ENCODE data around the gene ERO1A.

The ERO1A gene

DNA sequence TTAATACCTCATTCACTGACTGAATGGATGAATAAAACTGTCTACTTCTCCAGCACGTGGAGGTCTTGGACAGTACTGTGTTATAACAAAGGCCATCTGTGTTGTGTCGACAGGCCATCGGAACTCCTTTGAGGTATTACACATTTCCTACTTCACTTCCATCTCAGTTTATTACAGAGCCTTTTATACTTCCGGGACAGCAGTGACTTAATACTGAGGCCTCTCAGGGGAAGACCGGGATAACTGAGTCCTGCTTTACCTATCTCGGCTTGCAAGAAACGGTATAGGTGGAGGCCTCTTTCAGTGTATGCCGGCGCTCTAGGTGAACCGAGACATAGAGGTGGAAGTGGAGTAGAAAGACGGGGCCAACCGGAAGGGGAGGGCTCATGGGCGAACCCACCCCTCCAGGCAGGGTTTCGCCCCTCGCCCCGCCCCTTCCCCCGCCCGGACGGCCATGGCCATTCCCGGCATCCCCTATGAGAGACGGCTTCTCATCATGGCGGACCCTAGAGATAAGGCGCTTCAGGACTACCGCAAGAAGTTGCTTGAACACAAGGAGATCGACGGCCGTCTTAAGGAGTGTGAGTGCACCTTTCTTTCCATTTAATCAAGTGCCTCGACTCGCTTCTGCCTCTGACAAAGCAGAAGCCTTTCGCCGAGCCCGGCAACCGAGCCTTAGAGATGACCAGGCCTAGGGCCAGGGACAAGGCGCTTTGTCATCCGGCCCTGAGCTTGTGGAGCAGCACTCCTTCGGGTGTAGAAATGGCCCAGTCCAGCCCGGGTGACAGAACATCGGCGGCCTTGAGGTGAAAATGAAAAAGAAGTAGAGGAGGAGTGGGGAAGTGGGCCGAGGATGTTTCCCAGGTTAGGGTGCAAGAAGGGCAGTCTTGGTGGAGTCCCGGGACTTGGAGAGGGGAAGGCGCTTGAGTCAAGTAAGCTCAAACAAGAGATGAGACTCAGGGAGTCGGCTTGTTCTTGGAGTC, 11.7 kb upstream of the ERO1A start, which contains the start of gene PSMC6:
TSS of gene PSMC6 (plus strand) at position 477 of the 983 bp plus-strand sequence. CDS start at position 497, 20 bp downstream.
- peaks cover 45% of the 10 kb centered on the region for H3K4me1 Mint-ChIP-seq (ENCODE audit: low read depth)

DNA sequence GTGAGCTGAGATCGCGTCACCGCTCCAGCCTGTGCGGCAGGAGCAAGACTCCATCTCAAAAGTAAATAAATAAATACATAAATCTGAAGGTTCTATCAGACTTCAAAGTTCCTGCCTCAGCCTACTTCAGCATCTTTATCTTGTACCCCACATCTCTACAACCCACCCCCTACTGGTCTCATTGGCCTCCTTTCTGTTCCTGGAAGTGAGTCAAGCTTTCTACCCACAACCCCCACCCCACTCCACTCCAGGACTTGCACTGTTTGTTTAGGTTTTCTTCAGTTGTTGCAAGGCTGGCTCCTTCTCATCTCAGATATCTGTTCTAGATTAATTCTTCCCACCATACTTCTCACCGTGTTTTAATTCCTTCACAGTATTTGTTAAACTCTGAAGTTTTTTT, 10.9 kb upstream of the ERO1A start:
- no peaks in the 10 kb centered on the region for H3K9me3 Mint-ChIP-seq (ENCODE audit: low read depth)
- peak overlapping the region; percentile 100 for H3K4me3 Mint-ChIP-seq
- H3K27me3 Mint-ChIP-seq, result no peaks in the 10 kb centered on the region
- H3K4me1 Mint-ChIP-seq (ENCODE audit: low read depth), result peaks cover 40% of the 10 kb centered on the region
- peaks cover 5% of the 10 kb centered on the region for H3K36me3 Mint-ChIP-seq
- H3K27ac Mint-ChIP-seq, result peak overlapping the region; percentile 98

More for the DNA sequence above, 11.7 kb upstream of the ERO1A start, which contains the start of gene PSMC6:
- H3K4me3 Mint-ChIP-seq, result peak within 1 kb of the TSS; percentile 100
- H3K27me3 Mint-ChIP-seq, result no peaks in the 10 kb centered on the region
- H3K9me3 Mint-ChIP-seq (ENCODE audit: low read depth), result no peaks in the 10 kb centered on the region
- peak within 1 kb of the TSS; percentile 98 for H3K27ac Mint-ChIP-seq
- H3K36me3 Mint-ChIP-seq, result peaks cover 5% of the 10 kb centered on the region

GRCh38 chr14:52703664-52704063, 8.3 kb upstream of the ERO1A start:
- Mint-ChIP-seq H3K9me3 (ENCODE audit: low read depth) (no peaks in the 10 kb centered on the region), H3K27ac (no peak overlapping the region), H3K27me3 (no peaks in the 10 kb centered on the region), H3K36me3 (peaks cover 3% of the 10 kb centered on the region), H3K4me1 (ENCODE audit: low read depth) (peaks cover 22% of the 10 kb centered on the region), H3K4me3 (no peak overlapping the region)

GRCh38 chr14:52703225-52703624, 7.9 kb upstream of the ERO1A start:
- H3K27me3 Mint-ChIP-seq, result no peaks in the 10 kb centered on the region
- no peak overlapping the region for H3K4me3 Mint-ChIP-seq

DNA sequence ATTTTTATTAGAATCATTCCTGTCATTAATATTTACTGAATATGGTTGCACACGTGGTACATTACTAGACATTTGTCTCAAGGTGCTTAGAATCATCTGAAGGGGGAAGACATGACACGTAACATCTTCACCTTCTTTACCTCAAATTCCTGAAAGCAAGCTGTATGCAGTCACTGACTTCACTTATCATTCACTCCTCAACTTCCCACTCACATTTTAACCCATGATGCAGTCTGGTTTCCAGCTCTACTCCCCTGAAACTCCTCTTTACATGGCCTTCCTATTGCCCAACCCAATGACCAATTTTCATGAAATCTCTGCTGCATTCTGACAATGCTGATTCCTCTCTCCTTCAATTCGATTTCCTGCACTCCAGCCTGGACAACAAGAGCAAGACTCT, 5.9 kb upstream of the ERO1A start:
- Mint-ChIP-seq H3K4me1 (ENCODE audit: low read depth) (peaks cover 5% of the 10 kb centered on the region), H3K27me3 (no peaks in the 10 kb centered on the region), H3K9me3 (ENCODE audit: low read depth) (no peaks in the 10 kb centered on the region), H3K4me3 (no peak overlapping the region), H3K36me3 (no peaks in the 10 kb centered on the region), H3K27ac (no peak overlapping the region)

More at GRCh38 chr14:52703225-52703624, 7.9 kb upstream of the ERO1A start:
- peaks cover 18% of the 10 kb centered on the region for H3K4me1 Mint-ChIP-seq (ENCODE audit: low read depth)
- no peak overlapping the region for H3K27ac Mint-ChIP-seq
- peaks cover 2% of the 10 kb centered on the region for H3K36me3 Mint-ChIP-seq
- H3K9me3 Mint-ChIP-seq (ENCODE audit: low read depth), result no peaks in the 10 kb centered on the region

DNA sequence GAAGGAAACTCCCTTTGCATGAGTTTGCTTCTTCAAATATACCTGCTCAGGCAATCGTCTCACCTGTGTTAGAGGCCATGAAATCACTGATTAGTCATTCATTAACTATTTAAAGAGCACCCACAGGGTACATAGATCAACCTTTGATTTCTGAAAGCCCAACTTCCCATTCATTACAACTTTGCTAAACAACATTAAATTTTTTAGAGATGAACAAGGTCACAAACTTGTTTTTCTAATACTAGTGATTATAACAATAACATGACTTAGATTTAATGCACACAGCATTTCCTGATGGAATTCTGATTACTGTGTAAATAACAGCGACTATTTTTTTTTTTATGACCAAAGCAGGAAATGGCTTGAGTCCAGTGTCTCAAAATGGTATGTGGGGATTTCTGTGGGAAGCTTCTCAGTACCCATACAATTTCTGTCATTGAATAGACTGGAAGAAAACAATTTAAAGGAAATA, 5.4 kb upstream of the ERO1A start:
- Mint-ChIP-seq H3K27me3 (no peaks in the 10 kb centered on the region), H3K27ac (no peak overlapping the region), H3K4me1 (ENCODE audit: low read depth) (peaks cover 5% of the 10 kb centered on the region), H3K36me3 (no peaks in the 10 kb centered on the region), H3K4me3 (no peak overlapping the region), H3K9me3 (ENCODE audit: low read depth) (no peaks in the 10 kb centered on the region)

GRCh38 chr14:52694761-52695480, 437 bp downstream of the ERO1A start:
- Mint-ChIP-seq H3K27me3 (no peaks in the 10 kb centered on the region), H3K27ac (peak overlapping the region; percentile 99), H3K9me3 (ENCODE audit: low read depth) (no peaks in the 10 kb centered on the region), H3K4me3 (peak overlapping the region; percentile 99), H3K36me3 (no peaks in the 10 kb centered on the region), H3K4me1 (ENCODE audit: low read depth) (peaks cover 43% of the 10 kb centered on the region)

- peaks cover 56% of the 10 kb centered on the region for H3K4me1 Mint-ChIP-seq (ENCODE audit: low read depth)
- H3K4me3 Mint-ChIP-seq, result peak overlapping the region; percentile 79
- H3K9me3 Mint-ChIP-seq (ENCODE audit: low read depth), result no peaks in the 10 kb centered on the region
- H3K27me3 Mint-ChIP-seq, result no peaks in the 10 kb centered on the region
- no peaks in the 10 kb centered on the region for H3K36me3 Mint-ChIP-seq
- peak overlapping the region; percentile 16 for H3K27ac Mint-ChIP-seq
Observed at GRCh38 chr14:52693532-52693931, 1.8 kb downstream of the ERO1A start.

DNA sequence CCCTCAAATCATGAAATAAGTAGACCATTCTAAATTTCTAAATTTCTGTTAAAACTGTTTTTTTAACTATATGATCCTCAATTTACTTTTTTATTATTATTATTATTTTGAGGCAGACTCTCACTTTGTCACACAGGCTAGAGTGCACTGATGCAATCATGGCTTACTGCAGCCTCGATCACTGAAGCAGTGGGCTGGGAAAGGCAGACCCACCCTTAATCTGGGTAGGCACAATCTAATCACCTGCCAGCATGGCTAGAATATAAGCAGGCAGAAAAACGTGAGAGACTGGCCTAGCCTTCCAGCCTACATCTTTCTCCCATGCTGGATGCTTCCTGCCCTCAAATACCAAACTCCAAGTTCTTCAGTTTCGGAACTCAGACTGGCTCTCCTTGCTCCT, 2.3 kb downstream of the ERO1A start:
- no peaks in the 10 kb centered on the region for H3K36me3 Mint-ChIP-seq
- H3K27me3 Mint-ChIP-seq, result no peaks in the 10 kb centered on the region
- H3K9me3 Mint-ChIP-seq (ENCODE audit: low read depth), result no peaks in the 10 kb centered on the region
- no peak overlapping the region for H3K27ac Mint-ChIP-seq
- H3K4me3 Mint-ChIP-seq, result peak overlapping the region; percentile 79
- H3K4me1 Mint-ChIP-seq (ENCODE audit: low read depth), result peaks cover 61% of the 10 kb centered on the region

DNA sequence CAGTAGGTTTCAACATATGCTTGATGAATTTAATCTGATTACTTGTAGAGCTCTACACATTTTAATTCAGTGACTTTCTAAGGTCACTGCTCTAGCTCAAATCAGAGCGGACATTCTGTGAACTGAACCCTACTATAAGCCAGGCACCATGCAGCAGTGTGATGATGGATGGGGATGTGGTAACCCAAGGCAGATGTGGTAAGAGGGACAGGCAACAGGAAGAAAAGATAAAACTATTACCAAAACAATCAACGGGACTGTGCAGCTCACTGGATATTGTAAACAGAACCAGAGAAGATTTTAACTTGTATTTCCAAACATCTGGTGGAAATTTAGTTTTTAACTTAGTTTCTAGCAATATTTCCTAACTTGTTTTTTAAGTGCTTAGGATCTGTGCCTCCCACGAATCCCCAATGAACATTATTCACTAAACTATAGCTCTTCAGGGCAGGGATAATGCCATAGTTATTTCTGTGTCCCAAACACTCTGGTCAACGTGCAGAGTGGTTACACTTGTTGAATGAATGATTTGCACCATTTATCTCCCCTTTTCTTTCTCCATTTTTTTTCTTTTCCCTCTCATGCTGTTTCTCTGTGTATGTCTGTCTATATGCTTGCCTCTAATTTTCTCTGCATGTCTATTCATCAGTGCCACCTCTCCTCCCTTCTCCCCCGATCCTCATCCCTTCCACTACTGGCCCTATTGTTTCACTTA, 3.0 kb downstream of the ERO1A start:
- Mint-ChIP-seq H3K36me3 (no peaks in the 10 kb centered on the region), H3K4me1 (ENCODE audit: low read depth) (peaks cover 67% of the 10 kb centered on the region), H3K9me3 (ENCODE audit: low read depth) (no peaks in the 10 kb centered on the region), H3K4me3 (peak overlapping the region; percentile 60), H3K27ac (peak overlapping the region; percentile 43), H3K27me3 (no peaks in the 10 kb centered on the region)

DNA sequence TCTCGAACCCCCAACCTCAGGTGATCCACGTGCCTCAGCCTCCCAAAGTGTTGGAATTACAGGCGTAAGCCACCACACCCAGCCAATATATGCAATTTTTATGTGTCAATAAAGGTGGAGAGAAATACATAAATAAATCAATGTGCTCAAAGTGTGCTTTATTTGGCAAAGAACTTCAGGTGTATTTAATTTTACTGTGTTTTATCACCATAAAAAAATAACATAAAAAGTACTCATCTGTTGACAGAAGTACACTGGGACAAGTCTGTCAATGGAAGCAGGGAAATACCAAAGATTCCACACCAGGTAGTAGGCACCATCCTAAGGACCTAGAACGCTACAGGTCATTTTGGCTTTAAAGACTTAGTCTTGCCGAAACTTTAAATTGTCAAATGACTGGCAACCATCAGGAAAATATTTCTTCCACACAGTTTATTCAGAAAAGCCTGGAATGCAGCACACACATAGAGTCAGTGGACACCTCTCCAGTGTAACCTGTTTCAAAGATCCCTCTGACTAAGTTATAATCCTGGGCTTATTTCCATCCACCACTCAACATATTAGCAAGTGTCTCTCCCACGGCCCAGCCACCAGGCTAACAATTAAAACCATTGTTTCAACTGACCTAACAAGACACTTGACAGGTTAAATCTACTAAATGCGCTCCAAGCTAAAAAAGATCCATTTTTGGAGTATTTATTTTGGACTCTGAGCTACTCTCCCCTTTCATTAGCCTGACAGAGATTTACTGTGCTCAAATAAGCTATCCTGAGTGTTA, 4.2 kb downstream of the ERO1A start:
- peak overlapping the region; percentile 3 for H3K27ac Mint-ChIP-seq
- peak overlapping the region; percentile 72 for H3K4me3 Mint-ChIP-seq
- no peaks in the 10 kb centered on the region for H3K27me3 Mint-ChIP-seq
- peaks cover 79% of the 10 kb centered on the region for H3K4me1 Mint-ChIP-seq (ENCODE audit: low read depth)
- H3K36me3 Mint-ChIP-seq, result no peaks in the 10 kb centered on the region
- H3K9me3 Mint-ChIP-seq (ENCODE audit: low read depth), result no peaks in the 10 kb centered on the region

- H3K4me1 Mint-ChIP-seq (ENCODE audit: low read depth), result peaks cover 72% of the 10 kb centered on the region
- no peaks in the 10 kb centered on the region for H3K9me3 Mint-ChIP-seq (ENCODE audit: low read depth)
- no peaks in the 10 kb centered on the region for H3K36me3 Mint-ChIP-seq
- no peak overlapping the region for H3K27ac Mint-ChIP-seq
- no peak overlapping the region for H3K4me3 Mint-ChIP-seq
- H3K27me3 Mint-ChIP-seq, result no peaks in the 10 kb centered on the region
Observed at GRCh38 chr14:52686176-52686575, 9.2 kb downstream of the ERO1A start.

DNA sequence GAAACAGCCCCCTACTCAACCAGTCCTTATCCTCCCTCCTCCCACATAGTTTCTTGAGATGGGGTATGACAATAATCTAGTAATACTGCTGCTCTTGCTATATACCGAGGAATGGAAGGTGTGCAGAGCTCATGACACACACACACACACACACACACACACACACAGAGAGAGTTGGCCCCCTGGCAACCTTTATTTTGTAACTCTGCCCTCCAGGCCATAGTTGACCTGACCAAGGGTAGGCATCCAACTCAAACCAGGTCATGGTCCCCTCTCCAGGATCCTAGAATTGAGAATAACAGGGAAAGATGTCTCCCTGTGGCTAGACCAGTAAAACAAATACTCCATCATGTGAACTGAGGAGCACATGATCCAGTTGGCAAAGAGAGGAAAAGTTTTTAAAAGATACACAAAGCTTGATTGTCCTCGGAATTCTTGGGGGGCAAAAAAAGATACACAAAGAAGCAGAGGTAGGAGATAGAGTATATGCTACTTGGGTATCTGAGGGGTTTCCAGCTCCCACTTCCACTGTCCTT, 11.3 kb downstream of the ERO1A start:
- no peaks in the 10 kb centered on the region for H3K27me3 Mint-ChIP-seq
- H3K4me3 Mint-ChIP-seq, result no peak overlapping the region
- peaks cover 54% of the 10 kb centered on the region for H3K4me1 Mint-ChIP-seq (ENCODE audit: low read depth)
- H3K36me3 Mint-ChIP-seq, result peaks cover under 1% of the 10 kb centered on the region
- H3K27ac Mint-ChIP-seq, result peak overlapping the region; percentile 30
- no peaks in the 10 kb centered on the region for H3K9me3 Mint-ChIP-seq (ENCODE audit: low read depth)

- H3K4me3 Mint-ChIP-seq, result no peak overlapping the region
- no peak overlapping the region for H3K27ac Mint-ChIP-seq
- H3K36me3 Mint-ChIP-seq, result peaks cover 8% of the 10 kb centered on the region
- H3K4me1 Mint-ChIP-seq (ENCODE audit: low read depth), result peaks cover 7% of the 10 kb centered on the region
- no peaks in the 10 kb centered on the region for H3K9me3 Mint-ChIP-seq (ENCODE audit: low read depth)
- no peaks in the 10 kb centered on the region for H3K27me3 Mint-ChIP-seq
Observed at GRCh38 chr14:52678591-52678990, 16.8 kb downstream of the ERO1A start.

All from activated naive CD8-positive, alpha-beta T cell (primary cell).